MM.1S (cell line): ENCODE data around the gene CALML5.

Experiments
- DNase-seq: peaks from one replicate; pipeline ENCODE4 v3.0.0-alpha.2; 2015
- H2AFZ ChIP-seq: fragments of 300-600 bp; sonication (generic); 2 replicates; pipeline ENCODE4 v1.6.0; 2016; ENCODE audit warnings: antibody characterized with exemption, low read length
- H3F3A ChIP-seq: fragments of 300-600 bp; sonication (generic); 2 replicates; pipeline ENCODE4 v1.6.1; 2016; ENCODE audit warnings: mild to moderate bottlenecking, antibody characterized with exemption, low read length, moderate library complexity, mixed read lengths; ENCODE audit not compliant: insufficient read depth
- H3K27ac ChIP-seq: fragments of 300-600 bp; sonication (generic); 2 replicates; pipeline ENCODE4 v1.5.1; 2016; ENCODE audit warnings: mild to moderate bottlenecking, low read length
- H3K27me3 ChIP-seq: fragments of 300-600 bp; sonication (generic); replicated peaks from 2 replicates; pipeline ENCODE4 v1.6.0; 2016; ENCODE audit warnings: low read length; ENCODE audit not compliant: insufficient read depth
- H3K36me3 ChIP-seq: fragments of 300-600 bp; sonication (generic); replicated peaks from 2 replicates; pipeline ENCODE4 v1.6.1; 2016; ENCODE audit warnings: mild to moderate bottlenecking, low read length, mixed read lengths; ENCODE audit not compliant: insufficient read depth
- H3K4me1 ChIP-seq: fragments of 300-600 bp; sonication (generic); 2 replicates; pipeline ENCODE4 v1.6.1; 2016; ENCODE audit warnings: low read length, mixed read lengths
- H3K4me2 ChIP-seq: fragments of 300-600 bp; sonication (generic); 2 replicates; pipeline ENCODE4 v1.6.0; 2016; ENCODE audit warnings: low read depth, low read length
- H3K4me3 ChIP-seq: fragments of 300-600 bp; sonication (generic); 2 replicates; pipeline ENCODE4 v1.5.1; 2016; ENCODE audit warnings: low read length, mixed read lengths
- H3K79me2 ChIP-seq: fragments of 300-600 bp; sonication (generic); 2 replicates; pipeline ENCODE4 v1.6.1; 2016; ENCODE audit warnings: mixed run types, low read length, mixed read lengths
- H3K9ac ChIP-seq: fragments of 300-600 bp; sonication (generic); 2 replicates; pipeline ENCODE4 v1.6.1; 2016; ENCODE audit warnings: low read length, mixed read lengths
- H3K9me2 ChIP-seq: fragments of 300-600 bp; sonication (generic); replicated peaks from 2 replicates; pipeline ENCODE4 v1.6.1; 2016; ENCODE audit warnings: mild to moderate bottlenecking, low read length, mixed read lengths; ENCODE audit not compliant: insufficient read depth
- H3K9me3 ChIP-seq: fragments of 300-600 bp; sonication (generic); replicated peaks from 2 replicates; pipeline ENCODE4 v1.6.1; 2016; ENCODE audit warnings: mild to moderate bottlenecking, low read length, mixed read lengths; ENCODE audit not compliant: insufficient read depth
- H4K20me1 ChIP-seq: fragments of 300-600 bp; sonication (generic); 2 replicates; pipeline ENCODE4 v1.6.1; 2016; ENCODE audit warnings: mild to moderate bottlenecking, low read length, moderate library complexity, mixed read lengths; ENCODE audit not compliant: insufficient read depth
- EZH2 ChIP-seq: fragments of 300-600 bp; sonication (generic); optimal IDR thresholded peaks from 2 replicates; pipeline ENCODE3; 2017; ENCODE audit warnings: low read depth, mild to moderate bottlenecking, antibody characterized with exemption, low read length, mixed read lengths
- EZH2phosphoT487 ChIP-seq: fragments of 300-600 bp; sonication (generic); IDR thresholded peaks from 2 replicates; pipeline ENCODE4 v1.6.1; 2018; ENCODE audit warnings: antibody characterized with exemption, low read length
- TF ChIP-seq, protein P1 (sequence below): fragments of 300-600 bp; sonication (generic); IDR thresholded peaks from 2 replicates; pipeline ENCODE4 v1.5.1; 2016; ENCODE audit warnings: antibody characterized with exemption, low read length, mixed read lengths

CALML5 gene

DNA sequence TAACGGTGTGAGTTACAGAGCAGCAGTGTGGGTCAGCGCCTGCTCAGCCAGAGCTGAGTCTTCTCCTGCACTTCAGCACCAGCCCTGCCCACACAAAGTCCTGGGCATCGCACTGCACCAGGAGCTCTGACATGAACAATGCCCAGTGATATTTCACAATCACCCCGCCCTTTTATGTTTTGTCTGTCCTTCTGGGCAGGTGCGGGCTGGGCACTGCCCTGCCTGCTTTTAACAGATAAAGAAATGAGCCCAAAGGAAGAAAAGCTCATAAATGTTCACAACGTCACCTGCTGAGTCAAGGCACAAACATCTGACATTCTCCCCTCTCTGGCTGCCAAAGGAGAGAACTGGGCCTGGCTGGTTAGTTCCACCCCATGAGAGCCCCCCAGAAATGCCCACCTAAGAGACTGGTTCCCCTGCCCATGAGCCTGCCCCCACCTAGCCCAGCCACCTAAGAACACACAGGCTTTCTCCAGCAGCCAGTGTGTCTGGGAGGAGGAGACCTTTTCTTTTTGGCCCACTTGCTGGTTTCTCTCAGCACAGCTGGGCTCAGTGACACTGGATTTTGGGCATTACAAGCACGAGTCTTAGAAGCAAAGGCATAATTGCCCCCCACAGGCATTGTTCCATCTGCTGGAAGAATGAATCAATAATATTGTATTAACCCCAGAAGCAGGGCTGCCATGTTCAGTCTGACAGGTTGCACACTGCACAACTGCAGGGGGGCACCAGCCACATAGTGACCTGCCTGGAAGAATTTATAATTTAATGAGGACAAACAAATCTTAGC, 47.7 kb upstream of the CALML5 start:
- Histone ChIP-seq H3F3A (no peaks in the 10 kb centered on the region), H2AFZ (peak overlapping the region; percentile 67), H4K20me1 (no peaks in the 10 kb centered on the region), H3K4me1 (peaks cover 12% of the 10 kb centered on the region), H3K4me2 (peak overlapping the region; percentile 87), H3K79me2 (no peaks in the 10 kb centered on the region), H3K4me3 (peak overlapping the region; percentile 26; the same call in 1 of the 2 replicates), H3K9ac (no peak overlapping the region), H3K27ac (no peak overlapping the region), H3K9me2 (no peaks in the 10 kb centered on the region), H3K36me3 (no peaks in the 10 kb centered on the region), H3K27me3 (no peaks in the 10 kb centered on the region), H3K9me3 (no peaks in the 10 kb centered on the region)
- TF ChIP-seq, protein P1, sequence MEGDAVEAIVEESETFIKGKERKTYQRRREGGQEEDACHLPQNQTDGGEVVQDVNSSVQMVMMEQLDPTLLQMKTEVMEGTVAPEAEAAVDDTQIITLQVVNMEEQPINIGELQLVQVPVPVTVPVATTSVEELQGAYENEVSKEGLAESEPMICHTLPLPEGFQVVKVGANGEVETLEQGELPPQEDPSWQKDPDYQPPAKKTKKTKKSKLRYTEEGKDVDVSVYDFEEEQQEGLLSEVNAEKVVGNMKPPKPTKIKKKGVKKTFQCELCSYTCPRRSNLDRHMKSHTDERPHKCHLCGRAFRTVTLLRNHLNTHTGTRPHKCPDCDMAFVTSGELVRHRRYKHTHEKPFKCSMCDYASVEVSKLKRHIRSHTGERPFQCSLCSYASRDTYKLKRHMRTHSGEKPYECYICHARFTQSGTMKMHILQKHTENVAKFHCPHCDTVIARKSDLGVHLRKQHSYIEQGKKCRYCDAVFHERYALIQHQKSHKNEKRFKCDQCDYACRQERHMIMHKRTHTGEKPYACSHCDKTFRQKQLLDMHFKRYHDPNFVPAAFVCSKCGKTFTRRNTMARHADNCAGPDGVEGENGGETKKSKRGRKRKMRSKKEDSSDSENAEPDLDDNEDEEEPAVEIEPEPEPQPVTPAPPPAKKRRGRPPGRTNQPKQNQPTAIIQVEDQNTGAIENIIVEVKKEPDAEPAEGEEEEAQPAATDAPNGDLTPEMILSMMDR: no peak
- TF ChIP-seq EZH2phosphoT487 (no peak), EZH2 (no peak)
- no peak for DNase-seq

DNA sequence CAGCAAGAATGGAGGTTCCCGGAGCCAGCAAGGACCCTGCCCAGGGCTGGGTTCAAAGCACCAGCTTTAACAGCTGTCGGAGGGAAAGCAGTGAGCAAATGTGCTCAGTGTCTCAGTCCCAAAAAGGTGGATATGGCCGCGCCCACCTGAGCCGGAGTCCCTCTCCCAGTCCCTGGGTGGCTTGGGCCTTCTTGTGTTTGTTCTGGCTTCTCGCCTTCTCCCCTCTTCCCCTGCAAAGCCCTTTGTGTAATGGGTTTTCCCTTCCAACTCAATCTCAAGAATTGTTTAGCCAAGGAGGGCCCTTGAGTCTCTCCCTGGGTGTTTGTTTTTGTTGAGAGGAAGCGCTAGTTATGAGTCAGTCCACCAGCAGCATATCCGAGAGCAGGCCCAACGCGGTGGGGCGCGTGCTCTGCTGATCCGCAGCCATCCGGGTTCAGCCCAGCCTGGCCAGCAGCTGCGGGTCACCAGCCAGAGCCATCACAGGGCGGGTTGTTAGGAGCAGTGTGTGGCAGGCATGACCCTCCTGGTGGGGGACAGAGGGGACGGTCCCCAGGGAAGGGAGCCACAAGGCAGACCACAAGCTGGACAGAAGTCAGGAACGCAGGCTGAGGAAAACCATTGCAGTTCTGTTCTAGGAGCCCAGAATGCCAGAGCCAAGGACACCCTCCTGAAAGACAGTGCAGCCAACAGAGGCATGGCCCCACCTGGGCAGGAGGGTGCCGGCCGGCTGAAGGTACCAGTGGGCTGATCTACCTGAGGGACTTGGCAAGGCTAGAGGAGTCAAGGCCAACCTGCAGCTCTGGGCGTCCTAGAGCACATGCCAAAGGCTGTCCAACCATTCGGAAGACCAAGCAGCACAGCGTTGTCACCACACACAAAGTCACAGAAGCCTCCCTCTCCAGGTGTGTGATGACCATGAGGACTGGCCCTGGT, 46.7 kb upstream of the CALML5 start:
- Histone ChIP-seq H3K4me2 (no peak overlapping the region), H3K9me3 (no peaks in the 10 kb centered on the region), H4K20me1 (no peaks in the 10 kb centered on the region), H3K27me3 (no peaks in the 10 kb centered on the region), H3K9me2 (no peaks in the 10 kb centered on the region), H3K4me1 (peaks cover 1% of the 10 kb centered on the region), H3K9ac (no peak overlapping the region), H3K4me3 (no peak overlapping the region), H3K27ac (no peak overlapping the region), H3K36me3 (no peaks in the 10 kb centered on the region), H3K79me2 (no peaks in the 10 kb centered on the region), H3F3A (no peaks in the 10 kb centered on the region), H2AFZ (no peak overlapping the region)
- no peak for DNase-seq
- TF ChIP-seq EZH2phosphoT487: no peak
- TF ChIP-seq, protein P1: no peak
- no peak for TF ChIP-seq EZH2

DNA sequence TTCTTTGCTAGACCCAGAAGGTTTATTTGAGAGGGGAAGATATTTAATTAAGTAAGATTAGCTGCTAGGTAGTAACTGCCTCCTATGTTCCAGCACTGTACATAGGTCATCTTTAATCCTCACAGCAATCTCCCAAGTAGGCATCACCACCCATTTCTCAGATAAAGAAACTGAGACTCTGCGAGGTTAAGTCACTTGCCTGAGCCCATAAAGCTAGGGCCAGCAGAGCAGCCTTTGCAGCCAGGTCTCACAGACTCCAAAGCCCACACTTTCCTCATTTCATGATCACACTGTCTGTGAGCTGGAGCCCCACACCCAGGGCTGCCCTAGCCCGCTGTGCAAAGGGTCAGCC, 46.0 kb upstream of the CALML5 start:
- no peaks in the 10 kb centered on the region for H3F3A ChIP-seq
- H2AFZ ChIP-seq: no peak overlapping the region
- H3K4me2 ChIP-seq: no peak overlapping the region
- H3K36me3 ChIP-seq: no peaks in the 10 kb centered on the region
- no peak for DNase-seq
- no peak overlapping the region for H3K27ac ChIP-seq
- no peak overlapping the region for H3K9ac ChIP-seq
- no peaks in the 10 kb centered on the region for H3K9me2 ChIP-seq
- H3K27me3 ChIP-seq: no peaks in the 10 kb centered on the region
- H4K20me1 ChIP-seq: no peaks in the 10 kb centered on the region
- TF ChIP-seq, protein P1: no peak
- TF ChIP-seq EZH2phosphoT487 (no peak), EZH2 (no peak)
- H3K79me2 ChIP-seq: no peaks in the 10 kb centered on the region
- no peaks in the 10 kb centered on the region for H3K9me3 ChIP-seq
- H3K4me1 ChIP-seq: no peaks in the 10 kb centered on the region
- H3K4me3 ChIP-seq: no peak overlapping the region
